ENCODE data around the gene C1QTNF6.
A peak's percentile ranks its signal among the peaks of the same experiment; 100 is the strongest.
"Not testable (repeated sequence)": the region's sequence is repeated elsewhere in the genome, so short reads cannot be mapped to it uniquely, and the experiment has no call there.

Gene C1QTNF6

DNA sequence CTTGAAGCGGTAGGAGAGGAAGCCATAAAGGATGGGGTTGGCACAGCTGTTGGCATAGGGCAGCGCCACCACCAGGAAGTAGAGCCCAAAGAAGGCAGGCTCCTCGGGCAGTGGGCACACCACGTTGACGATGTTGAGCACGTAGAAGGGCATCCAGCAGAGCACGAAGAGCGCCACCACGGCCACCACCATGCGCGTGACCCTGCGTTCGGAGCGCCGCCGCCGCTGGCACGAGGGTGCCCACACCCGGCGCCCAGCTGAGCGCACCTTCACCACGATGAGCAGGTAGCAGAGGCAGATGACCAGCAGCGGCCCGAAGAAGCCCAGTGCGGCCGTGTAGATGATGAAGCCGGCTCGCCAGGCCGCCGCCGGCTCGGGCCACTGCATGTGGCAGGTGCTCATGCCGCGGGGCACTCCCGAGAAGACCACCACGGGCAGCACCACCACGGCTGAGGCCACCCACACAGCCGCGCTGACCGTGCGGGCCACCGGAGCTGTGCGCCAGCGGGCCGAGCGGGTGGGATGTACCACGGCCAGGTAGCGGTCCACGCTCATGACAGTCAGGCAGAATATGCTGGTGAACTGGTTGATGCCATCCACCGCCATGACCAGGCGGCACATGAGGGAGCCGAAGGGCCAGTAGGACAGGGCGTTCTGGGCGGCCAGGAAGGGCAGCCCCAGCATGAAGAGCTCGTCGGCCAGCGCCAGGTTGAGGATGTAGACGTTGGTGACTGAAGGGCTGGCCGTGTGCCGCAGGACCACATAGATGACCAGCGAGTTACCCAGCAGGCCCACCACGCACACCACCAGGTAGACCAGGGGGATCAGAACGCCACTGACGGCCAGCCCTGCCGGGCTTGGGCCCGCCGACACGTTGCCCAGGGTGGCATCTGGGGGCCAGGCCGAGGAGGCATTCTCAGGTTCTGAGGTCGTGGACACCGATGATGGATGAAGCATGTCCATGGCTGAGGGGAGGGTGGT is 19.1 kb upstream of the C1QTNF6 start:
- DNase-seq, result no peak

DNA sequence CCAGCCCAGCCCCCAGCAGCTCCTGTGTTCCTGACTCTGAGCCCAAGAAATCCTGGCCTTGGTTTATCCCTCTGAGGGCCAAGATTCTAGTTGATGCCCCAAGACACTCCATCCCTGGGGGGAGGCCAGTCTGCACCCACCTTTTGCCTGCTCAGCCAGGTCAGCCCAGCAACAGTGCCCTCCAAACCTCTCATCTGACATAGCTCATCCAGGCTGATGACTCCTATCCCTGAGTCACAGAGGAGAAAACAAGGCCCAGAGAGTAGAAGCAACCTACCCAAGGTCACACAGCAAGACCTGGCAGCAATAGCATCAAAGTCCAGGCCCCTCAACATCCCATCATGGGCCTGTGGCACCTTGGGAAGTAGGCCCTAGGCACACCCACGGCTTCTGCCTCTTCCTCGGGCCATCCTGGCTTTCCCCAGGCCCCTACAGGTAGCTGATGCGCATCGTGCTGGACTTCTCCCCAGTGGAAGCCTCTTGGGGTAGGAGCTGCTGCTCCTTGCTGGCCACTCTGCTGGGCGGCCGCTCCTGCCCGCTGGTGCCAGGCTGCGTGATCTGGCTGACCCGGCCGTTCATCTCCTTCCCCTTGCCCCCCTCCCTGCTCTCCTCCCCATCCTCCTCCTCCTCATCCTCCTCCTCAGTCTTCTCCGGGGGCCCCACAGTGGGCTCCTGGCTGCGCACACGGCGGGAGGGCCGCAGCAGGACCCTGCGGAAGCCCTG is 18.2 kb upstream of the C1QTNF6 start:
- DNase-seq, result no peak

DNA sequence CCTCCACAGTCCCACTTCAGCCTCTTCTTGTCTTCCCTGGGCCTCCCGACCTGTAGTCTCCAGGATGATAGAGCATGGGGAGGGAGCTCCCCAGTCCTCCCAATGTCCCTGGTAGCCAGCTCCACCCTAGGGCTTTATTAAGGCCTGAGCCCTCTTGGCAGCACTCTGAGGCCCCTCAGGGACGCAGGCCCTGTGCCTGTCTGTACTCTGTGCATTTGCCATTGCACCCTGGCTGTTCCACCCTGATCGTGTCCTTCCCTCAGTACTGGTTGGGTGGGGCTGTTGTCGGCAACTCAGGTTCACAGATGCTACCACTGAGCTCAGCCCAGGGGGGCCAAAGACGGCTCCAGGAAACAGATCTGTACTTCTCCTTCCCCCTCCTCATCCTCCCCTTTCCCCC is 17.0 kb upstream of the C1QTNF6 start:
- DNase-seq, result no peak

DNA sequence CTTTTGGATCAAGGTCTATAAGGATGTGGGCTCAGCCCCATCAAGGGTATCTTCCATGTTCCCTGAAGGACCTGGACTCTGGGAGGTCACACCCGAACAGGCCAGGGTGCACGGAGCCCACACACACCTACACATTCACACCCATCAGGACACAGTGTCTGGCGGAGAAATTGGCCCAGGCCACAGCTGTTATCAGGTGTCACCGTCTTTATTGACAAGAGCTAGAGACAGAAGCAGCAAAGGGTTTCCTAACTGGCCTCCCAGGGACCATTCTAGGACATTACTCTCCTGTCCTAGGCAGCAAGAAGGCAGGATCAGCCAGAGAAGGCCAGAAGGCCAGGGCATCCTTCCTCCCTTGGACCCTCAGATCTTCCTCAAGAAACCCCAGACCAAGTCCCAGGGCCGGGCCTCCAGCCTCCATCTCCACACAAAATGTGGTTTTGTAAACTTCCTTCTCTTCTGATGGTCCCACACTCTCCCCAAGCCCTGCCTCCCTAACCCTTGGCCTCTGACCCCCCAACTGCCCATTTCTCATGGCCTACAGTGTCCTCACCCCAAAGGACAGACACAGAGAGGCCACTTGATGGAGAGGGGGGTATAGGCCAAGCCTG is 16.1 kb upstream of the C1QTNF6 start:
- no peak for DNase-seq

DNA sequence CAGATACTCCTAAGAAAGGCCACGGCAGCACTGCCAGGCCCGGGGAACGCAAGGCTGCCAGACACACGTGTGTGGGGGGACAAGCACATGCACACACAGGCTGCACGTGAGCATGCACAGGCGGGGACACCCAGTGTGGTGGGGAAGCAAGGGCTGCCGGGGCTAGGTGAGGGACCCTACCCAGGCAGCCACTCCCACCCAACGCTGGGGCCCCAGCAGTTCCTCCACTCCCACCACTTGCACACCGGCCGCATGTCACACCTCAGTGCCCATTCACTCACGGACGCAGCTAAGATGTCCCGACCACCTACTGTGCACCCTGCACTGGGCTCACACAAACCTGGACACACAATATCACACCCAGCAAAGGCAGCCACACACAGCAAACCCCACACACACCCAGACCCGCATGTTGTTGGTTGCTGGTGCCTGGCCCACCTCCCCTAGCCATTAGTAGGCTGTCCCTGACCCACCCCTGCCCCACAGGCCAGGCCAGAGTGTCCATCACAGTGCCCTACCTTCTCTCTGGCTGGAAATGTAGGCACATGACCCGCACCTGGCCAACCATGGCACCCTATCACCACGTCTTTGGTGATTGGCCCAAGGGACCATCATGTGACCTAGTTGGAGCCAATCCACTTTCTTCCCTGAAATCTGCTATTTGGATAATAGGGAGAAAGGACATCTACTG is 15.5 kb upstream of the C1QTNF6 start:
- no peak for DNase-seq

DNA sequence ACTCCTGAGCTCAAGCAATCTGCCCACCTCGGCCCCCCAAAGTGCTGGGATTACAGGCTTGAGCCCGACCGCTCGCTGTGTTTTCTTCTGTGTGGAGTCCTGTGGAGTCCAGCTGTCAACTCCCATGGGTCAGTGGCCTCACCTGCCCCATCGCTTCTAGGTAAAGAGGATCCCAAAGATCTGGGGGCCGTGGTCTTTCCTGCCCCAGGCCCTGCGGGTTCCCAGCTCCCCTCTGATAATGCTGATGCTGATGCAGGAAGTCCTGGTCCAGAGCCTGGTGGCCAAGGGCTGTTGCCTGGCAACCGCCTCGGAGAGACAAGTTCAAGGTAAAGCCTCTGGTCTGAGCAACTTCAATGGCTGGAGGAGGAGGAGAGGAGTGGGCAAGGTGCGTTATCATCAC is 14.7 kb upstream of the C1QTNF6 start:
- no peak for DNase-seq

DNA sequence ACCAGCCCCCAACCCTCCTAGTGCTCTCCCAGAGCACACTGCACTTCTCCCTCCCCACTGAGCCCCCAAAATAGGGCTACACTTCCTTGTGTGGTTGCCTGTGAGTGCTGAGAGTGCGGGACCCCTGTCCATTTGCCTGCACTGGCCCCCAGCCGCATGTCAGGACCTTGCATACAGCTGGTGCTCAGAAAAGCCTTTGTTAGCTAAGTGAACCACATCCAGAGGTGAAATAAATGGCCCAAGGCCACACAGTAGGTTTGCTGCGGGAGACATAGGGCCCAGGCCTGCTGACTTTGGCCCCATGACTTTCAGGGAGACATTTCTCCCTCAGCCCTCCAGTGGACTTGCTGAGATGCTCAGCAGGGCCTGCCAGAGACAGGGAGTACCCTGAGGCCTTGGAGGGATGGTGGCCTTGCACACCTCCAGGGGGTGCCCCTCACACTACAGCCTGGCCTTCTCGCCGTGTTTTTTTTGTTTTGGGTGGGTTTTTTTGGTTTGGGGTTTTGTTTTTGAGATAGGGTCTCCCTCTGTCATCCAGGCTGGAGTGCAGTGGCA is 14.0 kb upstream of the C1QTNF6 start:
- DNase-seq, result no peak

DNA sequence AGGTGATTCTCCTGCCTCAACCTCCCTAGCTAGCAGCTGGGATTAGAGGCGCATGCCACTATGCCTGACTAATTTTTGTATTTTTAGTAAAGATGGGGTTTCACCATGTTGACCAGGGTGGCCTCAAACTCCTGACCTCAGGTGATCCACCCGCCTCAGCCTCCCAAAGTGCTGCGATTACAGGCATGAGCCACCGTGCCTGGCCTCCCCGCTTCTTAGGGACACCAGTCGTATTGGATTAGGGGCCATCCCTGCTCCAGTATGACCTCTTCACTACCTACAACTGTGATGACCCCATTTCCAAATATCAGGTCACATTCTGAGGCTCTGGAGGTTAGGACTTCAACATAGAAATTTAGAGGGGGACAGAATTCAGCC is 13.4 kb upstream of the C1QTNF6 start:
- not testable (repeated sequence) for DNase-seq

DNA sequence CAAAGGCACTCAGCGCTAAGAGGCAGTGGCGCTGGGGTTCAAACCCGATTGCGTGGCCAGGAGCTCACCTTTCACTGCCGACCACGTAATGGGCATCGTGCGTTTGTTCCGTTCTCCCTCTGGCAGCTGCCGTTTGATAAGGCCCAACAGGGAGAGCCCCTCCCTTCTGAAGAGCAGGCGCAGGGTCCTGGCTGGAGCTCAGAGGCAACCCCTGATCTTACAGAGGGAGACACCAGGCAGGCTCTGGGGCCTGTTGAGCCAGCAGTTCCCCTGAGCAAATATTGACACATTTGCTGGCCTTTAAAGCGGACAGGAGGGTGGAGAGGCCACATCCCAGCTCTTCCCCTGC is 11.7 kb upstream of the C1QTNF6 start:
- no peak for DNase-seq

DNA sequence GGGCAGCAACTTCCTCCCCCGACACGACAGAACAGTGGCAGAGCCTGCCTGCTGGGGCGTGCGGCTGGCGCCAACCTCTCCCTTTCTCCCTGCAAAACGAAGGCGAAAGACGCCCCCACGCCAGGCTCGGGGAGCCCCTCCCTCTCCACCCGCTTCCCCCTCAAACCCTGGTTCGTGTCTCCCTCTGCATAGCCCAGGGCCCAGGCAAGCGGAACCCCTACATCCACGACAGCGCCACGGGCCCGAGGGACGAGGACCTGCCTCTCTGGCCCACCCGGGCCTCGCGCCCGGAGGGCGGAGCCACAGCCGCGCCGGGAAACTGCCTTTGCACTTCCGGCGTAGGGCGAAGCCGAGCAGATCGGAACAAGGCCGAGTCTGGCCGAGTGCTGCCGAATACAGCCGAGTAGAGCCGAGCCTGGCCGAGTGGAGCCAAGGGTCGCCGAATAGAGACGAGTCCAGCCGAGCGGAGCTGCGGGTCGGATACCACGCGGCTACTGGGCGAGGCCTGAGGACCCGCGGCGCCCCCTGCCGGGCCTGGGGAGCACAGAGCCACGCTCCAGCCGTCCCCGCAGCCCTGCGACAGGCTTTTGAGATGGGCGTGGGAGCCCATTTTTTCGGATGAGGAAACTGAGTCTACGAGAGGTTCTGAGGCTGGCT is 11.2 kb upstream of the C1QTNF6 start:
- DNase-seq, result peak; percentile 100

DNA sequence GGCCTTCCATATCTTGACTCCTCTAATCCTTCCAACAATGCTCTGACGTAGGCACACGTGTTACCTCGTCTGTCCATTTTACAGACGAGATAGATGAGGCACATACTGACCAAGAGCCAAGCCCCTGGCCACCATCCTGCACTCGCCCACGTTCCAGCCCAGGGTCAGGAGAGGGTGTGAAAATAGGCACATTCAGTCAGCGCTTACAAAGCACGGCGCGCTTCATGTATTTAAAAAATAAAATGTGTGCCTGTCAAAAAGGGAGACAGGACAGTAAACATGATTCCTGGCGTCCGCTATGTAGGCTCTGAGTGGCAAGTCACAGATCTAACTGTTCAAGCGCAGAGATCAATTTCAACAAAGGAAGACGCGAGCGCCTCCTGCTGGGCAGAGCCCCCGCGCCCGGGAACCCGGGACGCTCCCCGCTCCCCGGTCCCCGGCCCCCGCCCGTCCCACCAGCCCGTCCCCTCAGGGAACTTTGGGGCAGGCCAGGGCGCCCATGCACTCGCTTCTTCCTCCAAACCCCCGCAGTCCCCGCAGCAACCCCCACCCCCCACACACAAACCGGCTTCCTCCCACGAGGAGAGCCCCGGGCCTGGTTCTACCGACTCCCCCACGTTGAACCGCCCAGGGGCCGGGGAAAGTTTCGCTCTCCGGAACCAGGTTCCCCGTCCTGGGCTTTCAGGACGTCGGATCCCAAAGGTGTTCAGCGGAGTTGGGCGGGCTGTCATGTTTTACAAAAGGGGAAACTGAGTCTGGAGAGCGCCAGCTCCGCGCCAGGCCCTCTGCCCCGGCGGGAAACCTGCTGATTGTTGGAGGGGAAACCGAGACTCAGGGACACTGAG is 10.4 kb upstream of the C1QTNF6 start:
- peak; percentile 96 for DNase-seq

DNA sequence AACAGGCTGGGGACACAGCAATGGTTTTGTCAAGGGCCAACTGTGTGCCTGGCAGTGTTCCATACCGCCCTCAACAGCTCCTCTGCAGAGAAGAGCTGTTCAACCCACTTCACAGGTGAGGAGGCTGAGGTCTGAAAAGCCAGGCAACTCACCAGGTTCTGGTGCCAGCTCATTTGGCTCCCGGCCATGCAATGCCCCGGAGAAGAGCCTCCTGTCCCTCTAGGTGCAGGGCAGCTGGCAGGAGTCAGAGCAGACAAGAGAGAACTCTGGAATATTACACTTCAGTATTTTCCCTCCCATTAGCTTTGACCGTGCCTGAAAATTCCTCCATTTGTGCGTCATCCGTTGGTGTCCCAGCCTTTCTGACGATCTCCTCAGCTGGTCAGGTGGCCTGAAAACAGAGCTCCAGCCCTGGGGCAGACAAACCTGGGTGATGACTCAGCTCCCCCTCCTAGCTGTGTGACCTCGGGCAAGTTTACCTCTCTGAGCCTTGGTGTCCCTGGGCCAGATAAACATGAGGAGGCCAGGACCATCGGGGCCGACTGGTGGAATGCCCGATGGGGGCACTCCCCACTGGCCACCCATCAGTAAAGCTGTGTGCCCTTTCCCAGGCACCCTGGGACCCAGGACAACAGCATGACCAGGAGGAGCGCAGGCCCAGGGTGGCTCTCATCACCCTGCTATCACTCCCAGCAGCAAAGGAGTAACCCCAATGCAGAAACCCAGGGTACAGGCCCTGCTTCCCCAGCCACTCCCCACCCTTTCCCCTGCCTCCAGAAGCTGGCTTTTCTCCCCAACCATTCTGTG is 9.6 kb upstream of the C1QTNF6 start:
- no peak for DNase-seq

DNA sequence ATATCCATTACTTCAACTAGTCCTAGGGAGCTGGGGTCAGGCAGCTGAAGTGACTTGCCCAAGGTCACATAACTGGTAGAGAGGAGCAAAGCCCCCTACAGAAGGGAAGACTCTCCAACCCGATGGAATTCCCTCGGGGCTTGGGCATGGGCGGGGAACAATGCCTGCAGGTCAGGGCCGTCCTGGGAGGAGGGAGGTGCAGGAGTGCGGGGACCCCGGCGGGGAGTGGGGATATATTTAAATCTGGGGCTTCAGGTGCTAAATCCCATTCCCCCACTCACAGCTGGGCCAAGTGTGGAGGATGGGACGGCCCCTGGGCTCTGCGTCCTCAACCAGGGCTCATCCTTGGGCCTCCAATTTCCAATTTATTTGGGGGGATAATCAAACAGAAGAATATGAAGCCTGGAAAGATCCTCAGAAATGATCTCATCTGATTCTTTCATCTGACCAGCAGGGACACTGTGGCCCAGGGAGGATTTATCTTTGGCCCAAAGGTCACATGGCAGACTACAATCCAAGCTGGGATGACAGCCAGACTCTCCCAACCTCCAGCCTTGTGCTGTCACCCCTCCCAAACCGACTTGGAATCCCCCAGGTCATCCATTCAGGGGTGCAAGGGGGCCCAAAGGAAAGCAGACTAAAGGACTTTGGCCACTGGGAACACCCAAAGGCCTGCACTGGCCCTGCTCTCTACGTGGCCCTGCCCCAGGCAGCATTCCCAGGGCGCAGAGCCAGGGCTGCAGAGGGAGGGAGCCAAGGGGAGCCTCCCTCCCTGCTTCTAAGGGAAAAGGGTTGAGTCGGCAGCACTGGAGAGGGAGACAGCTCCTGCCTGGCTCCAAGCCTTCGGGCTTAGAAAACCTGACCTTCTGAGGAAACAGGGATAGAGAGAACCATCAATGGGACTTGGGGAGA is 8.7 kb upstream of the C1QTNF6 start:
- DNase-seq, result no peak

DNA sequence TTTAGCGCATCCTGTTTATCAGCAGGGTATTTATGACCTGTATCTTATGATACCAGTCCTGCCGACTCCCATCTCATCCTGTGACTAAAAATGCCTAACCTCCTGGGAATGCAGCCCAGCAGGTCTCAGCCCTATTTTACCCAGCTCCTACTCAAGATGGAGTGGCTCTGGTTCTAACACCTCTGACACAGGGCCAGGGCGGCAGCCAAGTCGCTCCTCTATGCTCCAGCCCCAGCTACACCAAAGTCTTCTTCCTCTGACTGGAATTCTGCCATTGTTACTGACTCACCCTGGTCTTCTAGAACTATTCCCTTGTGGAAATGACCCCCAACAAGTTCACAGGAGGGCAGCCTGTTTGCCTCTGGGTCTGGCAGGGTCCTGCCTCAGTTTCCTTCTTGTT is 7.9 kb upstream of the C1QTNF6 start:
- no peak for DNase-seq

DNA sequence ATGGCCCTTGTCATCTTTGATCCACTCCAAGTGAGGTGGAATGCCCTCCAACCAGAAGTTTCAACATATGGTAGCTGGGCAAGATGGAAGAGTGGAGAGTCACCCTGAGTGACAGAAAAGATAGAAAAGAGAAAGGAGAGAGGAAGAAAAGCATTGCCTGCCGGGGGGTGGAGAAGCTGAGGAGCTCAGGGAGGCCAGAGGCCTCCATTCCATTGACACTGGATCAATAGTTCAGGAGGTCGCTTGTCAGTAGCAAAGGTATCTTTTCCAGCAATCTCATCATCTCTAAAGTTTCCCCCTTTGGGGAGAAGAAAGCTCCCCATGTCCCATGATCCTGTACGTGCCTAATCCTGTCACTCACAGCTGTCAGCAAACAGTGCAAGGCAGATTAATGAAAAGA is 6.7 kb upstream of the C1QTNF6 start:
- no peak for DNase-seq

DNA sequence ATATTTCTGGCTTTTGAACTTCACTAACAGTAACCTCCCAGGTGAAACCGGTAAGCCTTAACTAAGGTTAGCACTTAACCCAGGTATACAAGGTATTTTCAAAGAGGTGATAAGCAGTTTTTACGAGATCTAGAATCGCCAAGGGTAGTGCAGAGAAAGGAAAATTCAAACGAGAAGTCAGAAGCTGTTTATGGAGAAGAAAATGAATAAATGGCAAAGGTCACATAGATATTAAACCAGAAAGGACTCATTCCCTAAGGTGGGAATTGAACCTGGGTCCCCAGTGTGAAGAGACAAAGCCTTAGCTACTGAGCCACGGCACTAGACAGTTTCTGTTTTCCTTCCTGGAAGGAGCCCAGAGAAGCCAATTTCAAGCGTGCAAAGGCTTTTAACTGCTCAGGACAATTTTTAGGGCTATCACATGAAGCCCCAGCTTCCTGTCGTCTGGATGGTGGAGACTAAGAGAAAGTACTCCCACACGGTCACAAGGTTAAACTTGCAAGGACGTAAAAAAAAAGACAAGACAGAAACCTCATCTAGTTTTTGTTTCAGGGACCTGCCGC is 5.7 kb upstream of the C1QTNF6 start:
- DNase-seq, result peak; percentile 69

DNA sequence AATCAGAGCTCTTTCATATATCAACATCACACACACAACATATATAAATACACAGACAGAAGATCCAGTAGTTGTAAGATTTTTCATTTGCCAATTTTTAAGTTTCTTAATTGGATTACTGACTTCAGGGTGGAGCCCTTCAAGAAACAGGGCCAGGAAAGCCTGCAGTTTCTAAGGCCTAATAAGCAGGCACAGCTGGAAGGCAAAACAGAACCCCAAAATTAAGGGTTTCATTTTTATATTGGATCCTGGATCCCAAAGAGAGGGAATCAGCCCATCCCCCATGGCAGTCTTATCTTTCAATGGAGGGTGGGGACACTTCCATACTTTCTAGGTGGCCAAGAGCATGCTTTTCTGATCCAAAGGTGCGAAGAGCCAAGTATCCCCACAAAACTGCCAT is 4.7 kb upstream of the C1QTNF6 start:
- DNase-seq, result no peak

DNA sequence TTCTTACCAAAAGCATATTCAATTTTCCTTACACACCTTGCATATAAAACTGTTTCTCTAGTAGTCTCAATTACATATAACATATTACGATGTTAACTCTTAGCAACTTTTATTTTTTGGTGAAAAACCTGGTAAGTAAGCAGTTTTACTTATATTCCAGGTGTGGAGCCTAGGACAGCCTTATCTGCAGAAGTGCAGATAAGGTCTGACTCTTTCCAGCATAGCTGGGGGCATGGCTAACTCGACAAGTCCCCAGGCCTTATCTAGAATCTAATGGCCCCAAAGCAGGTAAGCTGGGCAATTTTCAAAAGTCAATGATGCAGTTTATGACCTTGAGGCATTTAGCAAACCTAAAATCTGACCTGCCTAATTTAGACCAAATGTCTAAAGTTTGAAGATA is 4.2 kb upstream of the C1QTNF6 start:
- DNase-seq, result no peak

DNA sequence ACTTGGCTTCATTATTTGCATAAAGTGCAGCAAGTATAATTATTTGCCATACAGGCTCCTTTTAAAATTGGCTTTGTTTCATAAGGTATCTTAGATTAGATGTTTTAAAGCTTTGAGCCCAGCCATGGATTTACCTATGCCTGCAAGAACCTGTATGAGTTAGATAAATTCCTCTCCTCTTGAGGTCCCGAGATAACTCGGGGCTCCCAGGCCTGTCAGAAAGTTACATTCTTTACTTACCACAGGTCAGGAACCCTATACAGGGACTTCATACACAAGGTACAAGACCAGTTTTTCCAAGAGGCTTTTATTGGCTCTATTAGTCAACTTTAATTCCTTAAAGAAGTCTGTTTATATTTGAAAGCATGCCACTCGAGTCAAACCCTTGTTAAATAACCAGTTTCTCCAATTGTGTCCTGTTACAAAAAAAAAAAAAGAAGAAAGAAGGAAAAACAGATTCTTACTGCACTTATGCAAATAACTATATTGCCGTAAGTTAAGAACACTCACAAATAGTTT is 2.3 kb upstream of the C1QTNF6 start:
- DNase-seq, result no peak
